ENCODE data around the gene BTBD7.
A peak's percentile ranks its signal among the peaks of the same experiment; 100 is the strongest.

The BTBD7 gene

DNA sequence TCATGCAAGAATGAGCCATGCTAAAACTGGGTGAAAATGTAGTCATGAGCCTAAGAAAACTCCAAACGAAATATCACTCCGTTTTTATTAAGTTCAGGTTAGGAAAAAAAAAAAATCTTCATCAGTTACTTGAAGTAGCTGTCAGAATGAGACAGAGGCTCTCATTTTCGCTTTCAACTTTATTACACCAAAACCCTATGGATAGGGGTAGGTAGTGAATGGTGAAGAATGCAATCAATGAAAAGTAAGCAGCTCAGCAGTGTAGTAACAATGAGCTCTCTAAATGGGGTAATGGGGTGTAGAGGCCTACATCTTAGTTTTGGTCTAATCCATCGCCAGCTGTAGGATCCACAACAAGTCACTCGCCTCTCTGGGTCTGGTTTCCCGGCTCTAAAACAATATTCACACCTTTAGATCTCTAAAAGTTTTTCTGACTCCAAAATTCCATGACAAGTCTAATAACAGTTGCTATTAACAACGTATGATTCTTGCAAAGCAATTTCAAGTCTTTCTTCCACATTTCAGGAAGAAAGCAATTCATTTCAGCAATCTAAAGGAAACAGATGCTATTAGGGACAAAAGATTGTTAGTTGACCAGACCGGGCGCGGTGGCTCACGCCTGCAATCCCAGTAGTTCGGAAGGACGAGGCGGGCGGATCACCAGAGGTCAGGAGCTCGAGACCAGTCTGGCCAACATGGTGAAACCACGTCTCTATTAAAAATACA lies 1.7 kb downstream of the BTBD7 start:
- Histone ChIP-seq H3K36me3 (replicated peaks; ENCODE audit: insufficient read depth, low read length) (no peaks in the 10 kb centered on the region), H3K27me3 (replicated peaks; ENCODE audit: insufficient read depth, low read length) (no peaks in the 10 kb centered on the region), H3K4me2 (ENCODE audit: low read depth, low read length) (peak overlapping the region; percentile 85), H3K27ac (ENCODE audit: low read length) (peak overlapping the region; percentile 67), H3K9me3 (replicated peaks; ENCODE audit: insufficient read depth, low read length) (no peaks in the 10 kb centered on the region), H3K79me2 (ENCODE audit: low read length) (peaks cover 61% of the 10 kb centered on the region), H2AFZ (ENCODE audit: low read length) (no peak overlapping the region), H3K4me3 (ENCODE audit: low read length) (peak overlapping the region; percentile 80), H3K9me2 (replicated peaks; ENCODE audit: insufficient read depth, low read length) (no peaks in the 10 kb centered on the region), H3F3A (ENCODE audit: insufficient read depth, low read length) (peaks cover 9% of the 10 kb centered on the region; the same call in 1 of the 2 replicates), H4K20me1 (ENCODE audit: insufficient read depth, low read length) (no peaks in the 10 kb centered on the region), H3K9ac (ENCODE audit: low read length) (peak overlapping the region; percentile 75), H3K4me1 (ENCODE audit: low read length) (0 out of 2 replicates have a peak, but pooled peaks cover 3% of the 10 kb centered on the region)
- TF ChIP-seq EZH2 (optimal IDR thresholded peaks at IDR 0.05; ENCODE audit: low read depth, low read length) (no peak), CTCF (IDR thresholded peaks at IDR 0.05; ENCODE audit: low read length) (no peak), EZH2phosphoT487 (IDR thresholded peaks at IDR 0.05; ENCODE audit: low read length) (no peak)
- no peak for DNase-seq

DNA sequence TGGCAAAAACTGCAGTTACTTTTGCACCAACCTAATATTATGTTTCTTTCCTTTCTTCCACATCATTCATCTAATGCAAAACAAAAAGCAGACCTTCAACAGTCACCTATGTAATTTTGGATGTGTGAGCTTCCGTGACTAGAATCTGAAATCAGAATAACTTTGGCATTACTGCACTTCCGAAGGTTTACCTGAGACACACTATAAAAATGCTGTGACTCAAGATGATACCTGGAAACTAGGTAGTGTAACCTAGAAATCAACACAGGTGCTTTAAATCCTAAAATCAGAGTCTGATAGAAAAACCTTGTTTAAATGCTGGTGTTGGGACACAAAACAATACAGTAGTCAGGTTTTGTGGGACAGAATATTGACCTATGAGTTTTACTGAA lies 2.2 kb downstream of the BTBD7 start:
- Histone ChIP-seq H3K79me2 (ENCODE audit: low read length) (peaks cover 67% of the 10 kb centered on the region), H3K9ac (ENCODE audit: low read length) (peak overlapping the region; percentile 75), H3K4me2 (ENCODE audit: low read depth, low read length) (peak overlapping the region; percentile 85), H3K4me3 (ENCODE audit: low read length) (peak overlapping the region; percentile 80), H3F3A (ENCODE audit: insufficient read depth, low read length) (peaks cover 9% of the 10 kb centered on the region; the same call in 1 of the 2 replicates), H3K9me3 (replicated peaks; ENCODE audit: insufficient read depth, low read length) (no peaks in the 10 kb centered on the region), H4K20me1 (ENCODE audit: insufficient read depth, low read length) (no peaks in the 10 kb centered on the region), H2AFZ (ENCODE audit: low read length) (no peak overlapping the region), H3K36me3 (replicated peaks; ENCODE audit: insufficient read depth, low read length) (no peaks in the 10 kb centered on the region), H3K27me3 (replicated peaks; ENCODE audit: insufficient read depth, low read length) (no peaks in the 10 kb centered on the region), H3K27ac (ENCODE audit: low read length) (peak overlapping the region; percentile 67), H3K4me1 (ENCODE audit: low read length) (0 out of 2 replicates have a peak, but pooled peaks cover 3% of the 10 kb centered on the region), H3K9me2 (replicated peaks; ENCODE audit: insufficient read depth, low read length) (no peaks in the 10 kb centered on the region)
- TF ChIP-seq CTCF (IDR thresholded peaks at IDR 0.05; ENCODE audit: low read length): no peak
- no peak for TF ChIP-seq EZH2 (optimal IDR thresholded peaks at IDR 0.05; ENCODE audit: low read depth, low read length)
- no peak for TF ChIP-seq EZH2phosphoT487 (IDR thresholded peaks at IDR 0.05; ENCODE audit: low read length)
- no peak for DNase-seq

- Histone ChIP-seq H3K4me1 (ENCODE audit: low read length) (0 out of 2 replicates have a peak, but pooled peaks cover 3% of the 10 kb centered on the region), H3K9me2 (replicated peaks; ENCODE audit: insufficient read depth, low read length) (no peaks in the 10 kb centered on the region), H3K9me3 (replicated peaks; ENCODE audit: insufficient read depth, low read length) (no peaks in the 10 kb centered on the region), H3K79me2 (ENCODE audit: low read length) (peaks cover 72% of the 10 kb centered on the region), H3K27me3 (replicated peaks; ENCODE audit: insufficient read depth, low read length) (no peaks in the 10 kb centered on the region), H3K9ac (ENCODE audit: low read length) (peak overlapping the region; percentile 75), H3K4me3 (ENCODE audit: low read length) (peak overlapping the region; percentile 80), H3K27ac (ENCODE audit: low read length) (peak overlapping the region; percentile 67; the same call in 1 of the 2 replicates), H3K36me3 (replicated peaks; ENCODE audit: insufficient read depth, low read length) (no peaks in the 10 kb centered on the region), H4K20me1 (ENCODE audit: insufficient read depth, low read length) (no peaks in the 10 kb centered on the region), H3F3A (ENCODE audit: insufficient read depth, low read length) (peaks cover 9% of the 10 kb centered on the region; the same call in 1 of the 2 replicates), H3K4me2 (ENCODE audit: low read depth, low read length) (peak overlapping the region; percentile 85), H2AFZ (ENCODE audit: low read length) (no peak overlapping the region)
- DNase-seq: no peak
- no peak for TF ChIP-seq EZH2 (optimal IDR thresholded peaks at IDR 0.05; ENCODE audit: low read depth, low read length)
- no peak for TF ChIP-seq EZH2phosphoT487 (IDR thresholded peaks at IDR 0.05; ENCODE audit: low read length)
- no peak for TF ChIP-seq CTCF (IDR thresholded peaks at IDR 0.05; ENCODE audit: low read length)
Observed at GRCh38 chr14:93329965-93330608, 2.7 kb downstream of the BTBD7 start.

Data from MM.1S (cell line).